ENCODE measurements around the gene CAMK4. TPM values are rescaled to one million over a fixed set of nuclear protein-coding genes. Genes with fewer than 3 reads are reported as not detected.

Gene CAMK4
- total RNA-seq, 1 donor: 89.3 TPM

DNA sequence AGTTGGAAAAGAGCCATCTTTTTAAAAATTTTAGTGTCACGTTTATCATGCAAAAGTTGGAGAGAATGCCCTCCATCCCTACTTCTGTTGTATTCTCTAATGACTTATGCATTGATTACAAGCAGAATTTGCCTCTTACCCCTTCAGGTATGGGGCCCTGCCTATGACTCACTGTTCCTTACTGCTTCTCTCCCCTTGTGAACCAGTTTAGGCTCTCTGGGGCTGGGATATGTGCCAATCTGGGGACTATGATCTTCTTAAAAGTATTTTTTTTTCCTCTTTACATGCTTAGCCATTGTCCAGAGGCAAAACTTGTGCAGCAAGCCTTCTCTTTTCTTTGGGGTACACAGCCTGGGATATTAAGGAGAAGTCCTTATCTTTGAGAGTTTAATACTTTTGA is 37.4 kb downstream of the CAMK4 start:
- Histone ChIP-seq H3K4me3 (ENCODE audit: low read length) (no peak overlapping the region), H3K27me3 (ENCODE audit: insufficient read depth, low read length) (no peaks in the 10 kb centered on the region), H3K9me3 (ENCODE audit: low read depth, low read length) (no peaks in the 10 kb centered on the region), H3K4me1 (ENCODE audit: insufficient read depth, low read length) (no peaks in the 10 kb centered on the region)

DNA sequence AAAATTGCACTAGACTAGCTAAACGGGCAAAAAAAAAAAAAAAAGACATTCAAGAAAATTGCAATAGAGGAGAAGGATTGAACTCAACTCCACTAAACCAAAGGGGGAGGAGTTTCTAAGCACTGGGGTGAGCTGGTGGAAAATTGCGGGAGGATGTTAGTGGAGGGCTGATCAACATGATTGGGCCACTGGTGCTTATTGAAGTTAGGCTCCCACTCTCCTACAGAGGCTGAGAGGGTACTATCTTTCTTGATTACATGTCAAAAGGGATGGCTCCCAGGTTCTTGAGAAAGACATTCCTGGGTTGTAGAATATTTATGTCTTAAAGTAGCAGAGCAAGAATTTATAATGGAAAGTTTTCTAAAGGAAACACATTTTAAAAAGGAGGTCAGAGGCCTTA is 38.0 kb downstream of the CAMK4 start:
- Histone ChIP-seq H3K27me3 (ENCODE audit: insufficient read depth, low read length) (no peaks in the 10 kb centered on the region), H3K4me1 (ENCODE audit: insufficient read depth, low read length) (no peaks in the 10 kb centered on the region)

DNA sequence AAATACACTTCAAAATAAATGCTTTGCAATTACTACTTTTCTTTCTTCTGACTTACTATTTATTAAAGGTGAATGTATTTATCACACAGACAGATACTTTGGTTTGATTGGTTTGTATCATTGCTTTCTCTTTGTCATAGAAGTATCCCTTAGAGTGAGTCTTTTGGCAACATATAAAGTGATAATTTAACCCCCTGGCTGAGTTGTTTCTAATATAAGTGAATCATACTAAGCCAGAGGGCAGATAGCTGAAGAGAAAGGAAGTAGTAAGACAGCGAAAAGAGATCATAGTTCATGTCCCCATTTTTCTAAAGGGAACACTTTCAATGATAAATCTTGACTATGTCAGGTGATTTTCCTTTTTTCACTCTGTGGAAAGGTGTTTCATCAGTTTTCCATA is 38.6 kb downstream of the CAMK4 start:
- H3K4me3 ChIP-seq (ENCODE audit: low read length): no peak overlapping the region
- H3K9me3 ChIP-seq (ENCODE audit: low read depth, low read length): no peaks in the 10 kb centered on the region
- H3K4me1 ChIP-seq (ENCODE audit: insufficient read depth, low read length): no peaks in the 10 kb centered on the region
- H3K27me3 ChIP-seq (ENCODE audit: insufficient read depth, low read length): no peaks in the 10 kb centered on the region

More for the DNA sequence above, 38.0 kb downstream of the CAMK4 start:
- no peaks in the 10 kb centered on the region for H3K9me3 ChIP-seq (ENCODE audit: low read depth, low read length)
- H3K4me3 ChIP-seq (ENCODE audit: low read length): no peak overlapping the region

DNA sequence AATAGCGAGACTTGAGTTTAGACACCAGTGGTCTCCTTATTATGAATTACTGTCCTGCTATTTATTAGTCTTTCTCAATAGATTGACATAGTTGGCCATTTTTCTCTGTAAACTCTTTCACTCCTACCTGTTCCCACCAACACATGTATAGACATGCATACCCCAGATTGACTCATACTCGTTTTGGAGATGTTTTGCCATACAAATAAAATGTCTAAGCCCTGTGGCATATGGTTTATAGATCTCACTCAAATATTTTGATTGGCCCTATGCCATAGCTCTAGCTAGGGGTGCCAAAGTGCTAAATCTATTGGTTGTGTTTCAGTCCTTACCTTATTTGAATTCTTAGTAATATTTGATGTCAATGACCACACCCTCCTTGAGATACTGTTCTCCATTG is 42.3 kb downstream of the CAMK4 start:
- no peaks in the 10 kb centered on the region for H3K4me1 ChIP-seq (ENCODE audit: insufficient read depth, low read length)

DNA sequence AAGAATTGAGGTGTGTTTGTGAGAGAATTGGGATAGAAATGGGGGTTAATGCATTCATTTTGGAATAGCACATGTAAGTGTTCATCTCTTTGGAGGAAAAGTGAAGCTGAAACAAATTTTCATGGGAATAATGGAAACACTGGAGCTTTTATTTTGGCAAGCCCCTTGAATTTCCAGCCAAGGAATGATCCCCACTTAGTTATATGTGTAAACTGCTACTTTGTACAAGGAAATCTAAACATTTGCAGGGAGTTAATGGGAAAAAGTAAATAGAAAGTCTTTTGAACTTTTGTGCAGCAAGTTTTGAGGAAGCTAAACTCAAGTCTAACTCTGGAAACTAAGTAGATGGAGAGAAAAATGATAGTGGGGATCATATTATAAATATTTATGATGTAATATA is 44.1 kb downstream of the CAMK4 start:
- Histone ChIP-seq H3K27me3 (ENCODE audit: insufficient read depth, low read length) (no peaks in the 10 kb centered on the region), H3K4me1 (ENCODE audit: insufficient read depth, low read length) (no peaks in the 10 kb centered on the region), H3K9me3 (ENCODE audit: low read depth, low read length) (no peaks in the 10 kb centered on the region), H3K4me3 (ENCODE audit: low read length) (no peak overlapping the region)

More for the DNA sequence above, 42.3 kb downstream of the CAMK4 start:
- Histone ChIP-seq H3K27me3 (ENCODE audit: insufficient read depth, low read length) (no peaks in the 10 kb centered on the region), H3K4me3 (ENCODE audit: low read length) (no peak overlapping the region), H3K9me3 (ENCODE audit: low read depth, low read length) (no peaks in the 10 kb centered on the region)

DNA sequence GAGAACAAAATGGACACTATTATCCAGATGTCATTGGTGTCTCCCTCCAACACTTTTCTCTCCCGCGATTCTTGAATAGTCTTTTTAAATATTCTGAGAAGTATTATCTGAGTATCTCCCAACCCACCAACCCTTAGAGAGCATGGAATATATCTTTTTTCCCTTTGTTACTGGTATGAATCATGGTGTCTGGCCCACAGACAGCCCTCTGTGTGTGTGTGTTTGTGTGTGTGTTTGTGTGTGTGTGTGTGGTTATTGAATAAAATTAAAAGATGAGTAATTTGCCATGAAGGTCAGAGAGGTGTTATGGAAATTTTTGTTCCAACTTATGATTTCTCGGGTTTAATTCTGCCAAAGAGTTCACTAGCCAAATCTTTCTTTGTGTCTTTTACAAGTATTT is 47.7 kb downstream of the CAMK4 start:
- H3K27me3 ChIP-seq (ENCODE audit: insufficient read depth, low read length): no peaks in the 10 kb centered on the region
- H3K4me3 ChIP-seq (ENCODE audit: low read length): no peak overlapping the region
- H3K9me3 ChIP-seq (ENCODE audit: low read depth, low read length): no peaks in the 10 kb centered on the region
- no peaks in the 10 kb centered on the region for H3K4me1 ChIP-seq (ENCODE audit: insufficient read depth, low read length)

DNA sequence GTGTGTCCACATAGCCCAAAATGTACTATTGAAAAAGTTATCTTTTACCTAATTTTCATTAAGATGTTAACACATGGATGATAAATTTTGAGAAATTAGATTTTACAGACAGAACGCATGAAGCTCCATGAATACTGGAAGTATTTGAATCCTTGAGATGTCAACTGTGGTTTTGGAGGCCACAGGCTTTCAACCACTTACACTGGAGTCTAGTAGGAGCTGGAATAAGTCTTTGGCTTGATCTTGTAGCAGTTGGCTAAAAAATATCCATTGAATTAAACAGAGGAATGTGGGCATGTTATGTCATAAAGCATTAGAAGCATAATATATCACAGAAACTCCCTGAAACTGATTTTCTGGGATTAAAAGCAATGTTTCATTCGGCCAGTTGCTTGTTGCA is 52.9 kb downstream of the CAMK4 start:
- no peak overlapping the region for H3K4me3 ChIP-seq (ENCODE audit: low read length)
- H3K27me3 ChIP-seq (ENCODE audit: insufficient read depth, low read length): no peaks in the 10 kb centered on the region
- no peaks in the 10 kb centered on the region for H3K4me1 ChIP-seq (ENCODE audit: insufficient read depth, low read length)
- no peaks in the 10 kb centered on the region for H3K9me3 ChIP-seq (ENCODE audit: low read depth, low read length)

DNA sequence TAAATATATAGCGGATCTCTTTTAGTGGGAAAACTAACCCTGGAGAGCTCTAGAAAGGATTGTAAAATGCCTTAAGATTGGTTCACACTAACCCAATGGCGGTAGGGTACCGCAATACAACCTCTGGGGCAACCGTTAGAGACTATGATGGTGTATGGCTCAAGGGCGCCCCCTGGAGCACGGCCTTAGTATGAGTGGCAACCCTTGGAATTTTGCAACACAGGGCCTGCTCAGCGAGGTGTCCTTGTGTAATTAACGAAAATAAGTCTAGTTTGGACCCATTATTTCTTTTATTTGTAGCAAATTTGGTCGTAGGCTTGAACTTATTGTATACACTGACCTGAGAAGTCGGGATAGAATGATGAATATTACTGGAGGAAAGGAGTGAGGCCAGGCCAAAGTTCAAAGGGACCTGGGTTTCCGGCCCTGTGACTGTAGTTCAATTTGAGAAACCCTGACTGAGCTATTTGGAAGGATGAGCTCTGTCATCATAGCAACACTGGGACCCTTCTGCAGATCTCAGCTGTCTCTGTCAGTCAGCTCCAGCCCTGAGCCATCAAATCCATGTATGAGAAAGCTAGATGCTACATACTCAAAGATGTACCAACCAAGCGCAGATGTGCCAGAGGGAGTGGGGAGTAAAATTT is 54.8 kb downstream of the CAMK4 start:
- no peaks in the 10 kb centered on the region for H3K27me3 ChIP-seq (ENCODE audit: insufficient read depth, low read length)
- H3K9me3 ChIP-seq (ENCODE audit: low read depth, low read length): no peaks in the 10 kb centered on the region
- no peak overlapping the region for H3K4me3 ChIP-seq (ENCODE audit: low read length)
- H3K4me1 ChIP-seq (ENCODE audit: insufficient read depth, low read length): no peaks in the 10 kb centered on the region

DNA sequence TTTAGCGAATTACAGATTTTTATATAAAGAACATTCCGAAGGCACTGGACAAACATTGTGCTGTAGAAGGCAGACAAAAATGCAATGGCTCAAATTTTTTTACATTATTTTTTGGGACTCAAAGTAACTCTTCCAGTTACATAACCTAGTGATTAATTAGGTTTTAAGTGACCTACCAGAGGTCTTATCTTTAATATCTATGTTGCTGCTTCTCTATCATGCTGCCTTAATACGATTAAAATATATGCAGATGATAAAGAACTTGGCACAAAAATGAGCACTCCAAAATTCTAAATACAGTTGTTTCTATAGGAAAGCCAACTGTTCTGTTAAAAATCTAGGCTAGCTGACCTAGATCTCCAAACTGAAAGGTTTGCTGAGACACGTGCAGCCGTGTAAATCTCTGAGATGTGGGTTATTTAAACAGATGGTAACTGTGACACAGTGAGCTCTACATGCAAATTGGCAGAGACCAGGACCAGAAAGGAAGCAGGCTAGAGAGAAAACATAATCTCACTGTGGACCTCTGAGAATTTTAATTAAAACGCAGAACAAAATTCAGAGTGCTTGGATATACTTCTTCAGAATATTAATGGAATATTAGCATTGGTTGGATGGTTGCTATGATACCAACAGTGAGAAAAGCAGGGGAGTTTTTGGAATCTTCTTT is 56.2 kb downstream of the CAMK4 start:
- no peaks in the 10 kb centered on the region for H3K9me3 ChIP-seq (ENCODE audit: low read depth, low read length)
- no peak overlapping the region for H3K4me3 ChIP-seq (ENCODE audit: low read length)
- no peaks in the 10 kb centered on the region for H3K4me1 ChIP-seq (ENCODE audit: insufficient read depth, low read length)
- no peaks in the 10 kb centered on the region for H3K27me3 ChIP-seq (ENCODE audit: insufficient read depth, low read length)

DNA sequence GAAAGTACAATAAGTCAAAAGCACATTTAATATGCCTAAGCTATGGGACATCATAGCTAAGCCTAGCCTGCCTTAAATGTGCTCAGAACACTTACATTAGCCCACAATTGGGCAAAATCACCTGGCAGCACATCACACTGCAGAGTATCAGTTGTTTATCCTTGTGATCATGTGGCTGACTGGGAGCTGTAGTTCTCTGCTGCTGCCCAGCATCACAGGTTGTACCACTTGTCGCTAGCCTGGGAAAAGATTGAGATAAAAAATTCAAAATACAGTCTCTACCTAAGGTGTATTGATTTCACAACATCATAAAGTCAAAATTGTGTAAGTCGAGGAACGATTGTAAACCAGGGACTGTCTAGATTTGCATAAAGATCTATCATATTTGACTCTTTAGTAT is 58.6 kb downstream of the CAMK4 start:
- H3K4me1 ChIP-seq (ENCODE audit: insufficient read depth, low read length): no peaks in the 10 kb centered on the region

DNA sequence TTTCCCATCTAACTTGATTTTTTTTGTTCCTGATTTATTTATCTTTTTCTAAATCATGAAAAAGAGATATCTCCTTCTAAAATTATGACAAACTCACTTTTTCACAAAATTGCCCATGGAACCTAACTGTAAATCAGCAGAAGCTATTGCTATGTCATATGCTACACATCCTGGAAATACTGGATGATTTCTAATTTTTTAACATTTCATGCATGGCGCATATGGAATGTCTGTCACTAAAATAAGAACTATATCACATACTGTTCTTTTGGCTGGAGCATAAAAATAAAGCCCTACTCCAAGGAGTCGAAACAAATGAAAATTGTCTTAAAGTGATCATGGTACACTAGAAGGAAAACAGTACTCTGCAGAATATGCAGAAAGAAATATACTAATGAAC is 60.6 kb downstream of the CAMK4 start:
- H3K9me3 ChIP-seq (ENCODE audit: low read depth, low read length): no peaks in the 10 kb centered on the region
- no peak overlapping the region for H3K4me3 ChIP-seq (ENCODE audit: low read length)
- H3K4me1 ChIP-seq (ENCODE audit: insufficient read depth, low read length): no peaks in the 10 kb centered on the region
- no peaks in the 10 kb centered on the region for H3K27me3 ChIP-seq (ENCODE audit: insufficient read depth, low read length)

More for the DNA sequence above, 58.6 kb downstream of the CAMK4 start:
- Histone ChIP-seq H3K9me3 (ENCODE audit: low read depth, low read length) (no peaks in the 10 kb centered on the region), H3K27me3 (ENCODE audit: insufficient read depth, low read length) (no peaks in the 10 kb centered on the region), H3K4me3 (ENCODE audit: low read length) (no peak overlapping the region)

DNA sequence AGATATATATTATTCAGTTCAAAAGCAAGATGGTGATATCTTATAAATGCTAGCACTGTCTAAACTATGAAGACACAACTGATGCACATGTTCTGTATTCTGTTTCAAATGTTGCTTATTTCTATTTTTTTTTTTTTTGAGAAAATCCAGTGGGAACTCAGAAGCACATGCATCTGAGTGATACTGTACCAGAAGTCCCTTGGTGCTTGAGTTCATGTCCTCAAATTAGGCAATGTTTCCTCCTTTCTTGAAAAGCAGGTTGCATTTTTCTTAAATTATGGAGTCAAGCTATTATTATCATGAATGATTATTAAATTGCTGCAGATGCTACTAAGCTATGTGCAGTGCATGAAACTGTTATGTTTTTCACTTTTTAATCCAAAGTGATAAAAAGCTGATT is 70.4 kb downstream of the CAMK4 start:
- Histone ChIP-seq H3K9me3 (ENCODE audit: low read depth, low read length) (peaks cover 10% of the 10 kb centered on the region), H3K27me3 (ENCODE audit: insufficient read depth, low read length) (no peaks in the 10 kb centered on the region), H3K4me1 (ENCODE audit: insufficient read depth, low read length) (no peaks in the 10 kb centered on the region), H3K4me3 (ENCODE audit: low read length) (no peak overlapping the region)

DNA sequence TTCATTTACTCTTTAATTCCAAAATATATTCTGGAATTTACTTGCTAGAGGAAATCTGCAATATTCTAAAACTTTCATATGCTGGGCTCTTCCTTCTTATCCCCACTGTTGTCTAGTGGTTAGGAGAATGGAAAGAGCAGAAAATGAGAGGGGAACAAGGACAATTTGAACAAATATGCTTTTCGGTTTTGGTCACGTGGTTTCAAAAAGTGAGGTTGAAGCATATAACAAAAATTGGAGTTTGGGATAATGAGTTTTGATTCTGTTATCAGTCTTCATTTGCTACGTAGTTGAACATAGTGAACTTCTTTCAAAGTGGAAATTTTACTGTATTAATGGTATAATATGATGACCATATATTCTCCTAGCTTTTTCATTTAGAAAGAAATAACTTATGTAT is 71.5 kb downstream of the CAMK4 start:
- Histone ChIP-seq H3K27me3 (ENCODE audit: insufficient read depth, low read length) (no peaks in the 10 kb centered on the region), H3K4me1 (ENCODE audit: insufficient read depth, low read length) (no peaks in the 10 kb centered on the region), H3K9me3 (ENCODE audit: low read depth, low read length) (peaks cover 10% of the 10 kb centered on the region), H3K4me3 (ENCODE audit: low read length) (no peak overlapping the region)

DNA sequence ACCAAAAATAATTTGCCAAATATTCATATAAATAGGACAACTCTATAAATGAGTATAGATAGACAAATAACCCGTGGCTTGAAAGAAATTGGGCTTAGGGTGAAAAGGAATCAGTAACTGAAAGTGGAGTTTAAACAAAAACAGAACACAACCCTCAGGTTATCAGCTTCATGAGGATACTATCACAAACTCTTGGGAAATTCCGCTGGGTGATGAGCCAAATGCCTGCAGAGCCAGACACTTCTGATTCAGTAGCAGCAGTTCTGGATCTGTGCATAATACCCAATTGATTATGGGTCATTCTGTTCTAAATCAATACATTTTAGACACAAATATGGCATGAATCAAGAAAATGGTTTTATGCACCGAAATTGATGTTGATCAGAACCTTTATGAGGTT is 72.4 kb downstream of the CAMK4 start:
- Histone ChIP-seq H3K27me3 (ENCODE audit: insufficient read depth, low read length) (no peaks in the 10 kb centered on the region), H3K9me3 (ENCODE audit: low read depth, low read length) (peaks cover 10% of the 10 kb centered on the region), H3K4me1 (ENCODE audit: insufficient read depth, low read length) (no peaks in the 10 kb centered on the region), H3K4me3 (ENCODE audit: low read length) (no peak overlapping the region)

DNA sequence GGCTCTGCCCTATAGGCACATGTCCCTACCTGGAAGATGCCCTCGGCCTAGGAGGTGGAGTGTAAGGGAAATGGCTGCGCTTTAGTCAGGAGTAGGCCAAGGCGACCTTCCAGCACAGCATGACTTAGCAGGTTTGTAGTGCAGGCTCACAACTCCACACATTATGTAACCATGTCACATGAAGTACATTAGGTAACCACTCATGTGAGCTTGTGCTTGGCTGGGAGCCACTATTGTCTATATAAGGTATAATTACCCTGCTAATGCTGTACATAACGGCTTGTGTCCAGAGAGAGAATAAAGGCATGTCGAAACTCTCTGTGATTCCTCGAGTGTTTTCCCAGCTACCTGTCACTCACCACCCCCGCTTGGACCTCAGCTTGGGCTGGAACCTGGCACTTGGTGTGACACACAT is 74.9 kb downstream of the CAMK4 start:
- Histone ChIP-seq H3K4me1 (ENCODE audit: insufficient read depth, low read length) (no peaks in the 10 kb centered on the region), H3K9me3 (ENCODE audit: low read depth, low read length) (peaks cover 10% of the 10 kb centered on the region), H3K27me3 (ENCODE audit: insufficient read depth, low read length) (no peaks in the 10 kb centered on the region), H3K4me3 (ENCODE audit: low read length) (no peak overlapping the region)

DNA sequence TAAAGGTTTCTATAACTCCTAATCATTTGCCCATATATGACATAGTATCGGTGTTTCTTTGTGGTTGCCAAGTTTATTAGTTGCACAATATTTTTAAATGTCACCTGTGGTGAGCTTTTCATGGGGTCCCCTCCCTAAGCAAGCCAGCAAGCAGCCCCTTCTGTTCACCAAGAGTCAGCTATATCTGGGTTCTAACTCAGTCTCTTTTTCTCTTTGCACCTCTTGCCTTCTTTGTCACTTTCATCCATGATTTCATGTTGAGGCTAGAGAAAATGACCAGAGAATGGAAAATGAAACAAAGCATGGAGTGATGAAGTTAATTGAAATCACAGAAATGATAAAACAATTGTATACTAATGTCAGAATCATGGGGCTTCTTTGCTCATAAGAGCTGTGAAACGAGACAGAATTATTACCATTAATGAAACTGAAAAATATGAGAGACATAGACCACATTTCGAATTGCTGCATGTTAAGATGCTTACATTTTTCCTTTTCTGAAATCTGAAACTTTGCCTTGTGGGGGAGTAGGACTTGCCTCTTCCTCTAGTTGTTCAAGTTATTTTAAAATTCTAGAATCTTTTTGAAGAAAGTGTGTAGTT is 75.7 kb downstream of the CAMK4 start:
- no peak overlapping the region for H3K4me3 ChIP-seq (ENCODE audit: low read length)

More for the DNA sequence above, 75.7 kb downstream of the CAMK4 start:
- Histone ChIP-seq H3K27me3 (ENCODE audit: insufficient read depth, low read length) (no peaks in the 10 kb centered on the region), H3K9me3 (ENCODE audit: low read depth, low read length) (peaks cover 10% of the 10 kb centered on the region), H3K4me1 (ENCODE audit: insufficient read depth, low read length) (no peaks in the 10 kb centered on the region)
